HepG2 (cell line): ENCODE data around the gene ITGB1. TPM values are rescaled to one million over a fixed set of nuclear protein-coding genes. Genes with fewer than 3 reads are reported as not detected.

ENCODE experiments used
- AGO2 ChIP-seq: fragments of 200-400 bp; formaldehyde crosslinking; optimal IDR thresholded peaks from 2 replicates; pipeline ENCODE3; 2017; ENCODE audit warnings: mild to moderate bottlenecking, low read depth, low read length, moderate library complexity
- BRCA1 ChIP-seq: sonication (generic); formaldehyde crosslinking; IDR thresholded peaks from 2 replicates; pipeline ENCODE4 v1.4.0; 2020; ENCODE audit warnings: missing genetic modification reagents
- CEBPG ChIP-seq: IDR thresholded peaks from 2 replicates; pipeline ENCODE4 v1.6.1; 2016
- CHCHD3 ChIP-seq: sonication (generic); formaldehyde crosslinking; IDR thresholded peaks from 2 replicates; pipeline ENCODE4 v1.8.0; 2022; ENCODE audit warnings: mild to moderate bottlenecking, missing genetic modification reagents, moderate library complexity
- DNMT3B ChIP-seq: conservative IDR thresholded peaks from 2 replicates; pipeline ENCODE4 v1.6.1; 2016; ENCODE audit warnings: missing biosample characterization, control low read depth
- EP300 ChIP-seq, 3 experiments: sonication (generic) in 1 of 3; formaldehyde crosslinking in 1 of 3; IDR thresholded peaks; 2 replicates each; pipeline versions ENCODE4 v1.5.1 to v1.6.1; 2011 to 2020; ENCODE audit warnings: low read depth in 2 of 3, low read length in 2 of 3, borderline replicate concordance in 1 of 3, improper control_type of control experiment in 1 of 3, mild to moderate bottlenecking in 1 of 3, missing genetic modification reagents in 1 of 3, moderate library complexity in 1 of 3
- GATA4 ChIP-seq: sonication (generic); IDR thresholded peaks from 2 replicates; pipeline ENCODE4 v1.6.1; 2016; ENCODE audit warnings: antibody characterized with exemption, low read depth, borderline replicate concordance
- HOXA3 ChIP-seq: sonication (generic); formaldehyde crosslinking; IDR thresholded peaks from 2 replicates; pipeline ENCODE4 v1.5.0; 2020; ENCODE audit warnings: missing genetic modification reagents
- JDP2 ChIP-seq: sonication (generic); formaldehyde crosslinking; IDR thresholded peaks from 2 replicates; pipeline ENCODE4 v1.8.1; 2022; ENCODE audit warnings: missing genetic modification reagents, borderline replicate concordance
- NAIF1 ChIP-seq: sonication (generic); formaldehyde crosslinking; IDR thresholded peaks from 2 replicates; pipeline ENCODE4 v1.5.0; 2020; ENCODE audit warnings: mild to moderate bottlenecking, missing genetic modification reagents, borderline replicate concordance
- NCOA2 ChIP-seq: sonication (generic); formaldehyde crosslinking; IDR thresholded peaks from 2 replicates; pipeline ENCODE4 v1.8.0; 2022; ENCODE audit warnings: inconsistent platforms
- RAD51 ChIP-seq: fragments of 450-650 bp; IDR thresholded peaks from 2 replicates; pipeline ENCODE4 v1.6.1; 2016; ENCODE audit warnings: borderline replicate concordance
- RBAK ChIP-seq: sonication (generic); formaldehyde crosslinking; IDR thresholded peaks from 2 replicates; pipeline ENCODE4 v1.5.1; 2020; ENCODE audit warnings: mild to moderate bottlenecking, missing genetic modification reagents
- TEAD3 ChIP-seq: optimal IDR thresholded peaks from 2 replicates; pipeline ENCODE3; 2016; ENCODE audit warnings: borderline replicate concordance
- TRIM24 ChIP-seq: sonication (generic); formaldehyde crosslinking; IDR thresholded peaks from 2 replicates; pipeline ENCODE4 v1.8.0; 2022; ENCODE audit warnings: mild to moderate bottlenecking, missing genetic modification reagents
- ZBTB10 ChIP-seq: sonication (generic); formaldehyde crosslinking; IDR thresholded peaks from 2 replicates; pipeline ENCODE4 v1.4.0; 2020; ENCODE audit warnings: missing genetic modification reagents, borderline replicate concordance
- ZBTB21 ChIP-seq: sonication (generic); formaldehyde crosslinking; IDR thresholded peaks from 2 replicates; pipeline ENCODE4 v1.4.0; 2020; ENCODE audit warnings: missing genetic modification reagents
- ZBTB39 ChIP-seq: sonication (generic); formaldehyde crosslinking; IDR thresholded peaks from 2 replicates; pipeline ENCODE4 v1.5.0; 2020; ENCODE audit warnings: missing genetic modification reagents
- ZNF20 ChIP-seq: sonication (generic); formaldehyde crosslinking; IDR thresholded peaks from 2 replicates; pipeline ENCODE4 v1.4.0; 2020; ENCODE audit warnings: mild to moderate bottlenecking, moderate library complexity, missing genetic modification reagents
- ZNF225 ChIP-seq: sonication (generic); formaldehyde crosslinking; IDR thresholded peaks from 2 replicates; pipeline ENCODE4 v1.4.0; 2020; ENCODE audit warnings: mild to moderate bottlenecking, missing genetic modification reagents
- ZNF232 ChIP-seq: sonication (generic); formaldehyde crosslinking; IDR thresholded peaks from 2 replicates; pipeline ENCODE4 v1.4.0; 2020; ENCODE audit warnings: missing genetic modification reagents, borderline replicate concordance
- ZNF274 ChIP-seq: sonication (generic); formaldehyde crosslinking; IDR thresholded peaks from 2 replicates; pipeline ENCODE4 v1.5.1; 2020; ENCODE audit warnings: mild to moderate bottlenecking, missing genetic modification reagents
- ZNF547 ChIP-seq: sonication (generic); formaldehyde crosslinking; IDR thresholded peaks from 2 replicates; pipeline ENCODE4 v1.5.1; 2020; ENCODE audit warnings: mild to moderate bottlenecking, missing genetic modification reagents
- ZNF850 ChIP-seq: sonication (generic); formaldehyde crosslinking; conservative IDR thresholded peaks from 2 replicates; pipeline ENCODE4 v1.9.0; 2021; ENCODE audit warnings: mild to moderate bottlenecking, missing genetic modification reagents
- polyA plus RNA-seq, 8 experiments: library from polyadenylated mRNA; depleted of rRNA in 3 of 8; stranded (reverse) in 7 of 8; unstranded in 1 of 8; fragments of >200 nt; fragmentation: Illumina TruSeq in 4 of 8; extraction: Trizol in 4 of 8; gene quantifications; 2 replicates each; pipeline versions ENCODE4 v1.2.1 to v1.2.3, GENCODE V29; 2011 to 2016; ENCODE audit warnings: low read depth in 4 of 8, missing spikeins in 1 of 8, mixed read lengths in 1 of 8; ENCODE audit not compliant: insufficient read depth in 1 of 8
- total RNA-seq, 5 experiments: library from RNA; depleted of rRNA; stranded (reverse); fragments of >200 nt; fragmentation: Illumina TruSeq; extraction: Trizol; gene quantifications; 2 replicates each; pipeline ENCODE4 v1.2.3, GENCODE V29; 2016; ENCODE audit warnings: low read depth in 1 of 5
- TF ChIP-seq, protein P1 (sequence below): sonication (generic); formaldehyde crosslinking; IDR thresholded peaks from 2 replicates; pipeline ENCODE4 v1.8.0; 2022; ENCODE audit warnings: missing genetic modification reagents, mild to moderate bottlenecking, inconsistent platforms, borderline replicate concordance
- TF ChIP-seq, protein P2 (sequence below): sonication (generic); formaldehyde crosslinking; IDR thresholded peaks from 2 replicates; pipeline ENCODE4 v1.8.0; 2022; ENCODE audit warnings: mild to moderate bottlenecking, missing genetic modification reagents, moderate library complexity

ITGB1 gene
- total and polyA plus RNA-seq, 2 of the 13 experiments (the other 11 are each of a cell fraction or from before 2014, with no cell fraction given), result 190 to 204 TPM

GRCh38 chr10:32982293-32982709 lies 24.3 kb upstream of the ITGB1 start (continued):
- no peak for TF ChIP-seq ZBTB39 (CRISPR knock-in tag)
- no peak for TF ChIP-seq RAD51
- TF ChIP-seq GATA4, result no peak
- no peak for TF ChIP-seq ZNF547
- TF ChIP-seq ZNF850 (CRISPR knock-in tag), result no peak
- TF ChIP-seq, protein P1, sequence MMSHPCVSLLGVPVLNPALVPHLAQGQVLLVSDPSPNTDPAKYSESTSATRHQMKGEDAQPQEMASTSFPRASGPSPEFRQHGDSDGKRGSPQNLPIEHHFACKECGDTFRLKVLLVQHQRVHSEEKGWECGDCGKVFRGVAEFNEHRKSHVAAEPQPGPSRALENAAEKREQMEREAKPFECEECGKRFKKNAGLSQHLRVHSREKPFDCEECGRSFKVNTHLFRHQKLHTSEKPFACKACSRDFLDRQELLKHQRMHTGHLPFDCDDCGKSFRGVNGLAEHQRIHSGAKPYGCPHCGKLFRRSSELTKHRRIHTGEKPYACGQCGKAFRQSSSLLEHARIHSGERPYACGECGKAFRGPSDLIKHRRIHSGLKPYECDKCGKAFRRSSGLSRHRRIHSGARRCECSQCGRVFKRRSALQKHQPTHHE (CRISPR knock-in tag), result no peak
- TF ChIP-seq NCOA2 (CRISPR knock-in tag), result 0 out of 2 replicates have a peak, but pooled peaks have one; percentile 19
- TF ChIP-seq RBAK (CRISPR knock-in tag), result no peak
- no peak for TF ChIP-seq ZNF225
- no peak for TF ChIP-seq JDP2 (CRISPR knock-in tag)
- no peak for TF ChIP-seq AGO2
- TF ChIP-seq, protein P2, sequence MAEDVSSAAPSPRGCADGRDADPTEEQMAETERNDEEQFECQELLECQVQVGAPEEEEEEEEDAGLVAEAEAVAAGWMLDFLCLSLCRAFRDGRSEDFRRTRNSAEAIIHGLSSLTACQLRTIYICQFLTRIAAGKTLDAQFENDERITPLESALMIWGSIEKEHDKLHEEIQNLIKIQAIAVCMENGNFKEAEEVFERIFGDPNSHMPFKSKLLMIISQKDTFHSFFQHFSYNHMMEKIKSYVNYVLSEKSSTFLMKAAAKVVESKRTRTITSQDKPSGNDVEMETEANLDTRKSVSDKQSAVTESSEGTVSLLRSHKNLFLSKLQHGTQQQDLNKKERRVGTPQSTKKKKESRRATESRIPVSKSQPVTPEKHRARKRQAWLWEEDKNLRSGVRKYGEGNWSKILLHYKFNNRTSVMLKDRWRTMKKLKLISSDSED, result no peak
- TF ChIP-seq ZBTB21, result no peak
- TF ChIP-seq EP300 (IDR thresholded peaks at IDR 0.05; ENCODE audit: low read depth in 2 of 2, low read length in 2 of 2), result no peak
- no peak for TF ChIP-seq EP300 (CRISPR knock-in tag; IDR thresholded peaks at IDR 0.05; ENCODE audit: borderline replicate concordance)
- TF ChIP-seq ZNF274 (CRISPR knock-in tag), result no peak
- no peak for TF ChIP-seq BRCA1
- TF ChIP-seq TRIM24 (CRISPR knock-in tag), result no peak
- no peak for TF ChIP-seq ZNF20 (CRISPR knock-in tag)
- TF ChIP-seq CHCHD3 (CRISPR knock-in tag), result no peak
- no peak for TF ChIP-seq NAIF1 (CRISPR knock-in tag)
- TF ChIP-seq DNMT3B (CRISPR knock-in tag), result no peak
- no peak for TF ChIP-seq ZNF232
- 0 out of 2 replicates have a peak, but pooled peaks have one; percentile 60 for TF ChIP-seq ZBTB10 (CRISPR knock-in tag)
- no peak for TF ChIP-seq HOXA3 (CRISPR knock-in tag)
- peak; percentile 38 for TF ChIP-seq TEAD3 (CRISPR knock-in tag)
- no peak for TF ChIP-seq CEBPG (CRISPR knock-in tag)
